Activated CD4-positive, alpha-beta T cell treated with anti-CD3 and anti-CD28 coated beads, Interleukin-2, amount 10 ng/mL, durations not matched to agents 7 days and 5 days (primary cell): ENCODE results near the gene C2CD2L. TPM values are rescaled to one million over a fixed set of nuclear protein-coding genes. Genes with fewer than 3 reads are reported as not detected.
A peak's percentile ranks its signal among the peaks of the same experiment; 100 is the strongest.

ENCODE experiments used
- CTCF ChIA-PET: fragments of 350-600 bp; sonication (Branson Sonifier 250); formaldehyde crosslinking; loops from one replicate; lab custom pipeline; 2021; ENCODE audit warnings: antibody characterized with exemption; lab: Charles Lee
- POLR2A ChIA-PET: fragments of 350-600 bp; sonication (Branson Sonifier 250); formaldehyde crosslinking; loops from one replicate; lab custom pipeline; 2021; ENCODE audit warnings: antibody characterized with exemption; lab: Charles Lee
- DNase-seq: peaks from one replicate; pipeline ENCODE4 v3.0.0-alpha.2; 2020
- H3K27ac Mint-ChIP-seq: one replicate; pipeline ENCODE4 v1.8.0; 2021; ENCODE audit warnings: mild to moderate bottlenecking, moderate library complexity, mixed read lengths
- H3K27me3 Mint-ChIP-seq: one replicate; pipeline ENCODE4 v1.8.0; 2021; ENCODE audit warnings: mixed read lengths
- H3K36me3 Mint-ChIP-seq: one replicate; pipeline ENCODE4 v1.8.0; 2021; ENCODE audit warnings: low read depth, mixed read lengths
- H3K4me1 Mint-ChIP-seq: one replicate; pipeline ENCODE4 v1.8.0; 2021; ENCODE audit warnings: mixed read lengths
- H3K4me3 Mint-ChIP-seq: one replicate; pipeline ENCODE4 v1.8.0; 2021; ENCODE audit warnings: mild to moderate bottlenecking, moderate library complexity, mixed read lengths
- H3K9me3 Mint-ChIP-seq: one replicate; pipeline ENCODE4 v1.8.0; 2021; ENCODE audit warnings: mixed read lengths
- total RNA-seq, 2 experiments: library from RNA; stranded (reverse); gene quantifications; one replicate each; pipeline ENCODE4 v1.2.3, GENCODE V29; 2021

Gene C2CD2L
- total RNA-seq, 2 experiments from 2014 or later, result 28.4 to 30.0 TPM

DNA sequence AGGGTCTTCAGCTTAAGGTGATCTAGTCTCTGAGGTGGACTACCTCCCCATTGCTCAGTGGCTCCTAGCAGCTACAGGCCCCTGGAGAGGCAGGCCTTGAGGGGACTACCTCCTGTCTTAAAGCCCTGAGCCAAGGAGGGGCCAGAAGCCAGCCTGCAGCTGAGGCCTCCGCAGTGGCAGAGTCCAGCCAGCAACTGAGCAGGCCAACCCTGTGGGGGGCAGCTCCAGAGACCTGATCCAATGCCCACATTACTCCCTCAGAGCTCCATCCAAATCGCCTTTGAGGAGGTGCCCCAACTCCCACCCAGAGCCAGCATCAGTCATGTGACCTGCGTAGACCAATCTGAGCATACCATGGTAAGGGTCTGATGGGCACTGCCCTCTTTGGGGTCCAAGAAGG, 2.7 kb downstream of the C2CD2L start:
- H3K4me3 Mint-ChIP-seq, result peak overlapping the region; percentile 92
- H3K27me3 Mint-ChIP-seq, result no peaks in the 10 kb centered on the region
- H3K36me3 Mint-ChIP-seq, result peaks cover 55% of the 10 kb centered on the region
- DNase-seq, result no peak
- ChIA-PET POLR2A (no interaction called here), CTCF (interaction anchor here (0.5 to 2.6 kb wide), 7 partner anchors 8 to 999 kb away, joined by 3 to 8 read pairs (median 4); partner anchors contain the start of genes HINFP and NLRX1)
- peak overlapping the region; percentile 1 for H3K27ac Mint-ChIP-seq
- H3K9me3 Mint-ChIP-seq, result no peaks in the 10 kb centered on the region
- H3K4me1 Mint-ChIP-seq, result peaks cover 58% of the 10 kb centered on the region

GRCh38 chr11:119110439-119110838, 3.3 kb downstream of the C2CD2L start:
- Mint-ChIP-seq H3K27ac (peak overlapping the region; percentile 1), H3K4me1 (peaks cover 59% of the 10 kb centered on the region), H3K36me3 (peaks cover 59% of the 10 kb centered on the region), H3K9me3 (no peaks in the 10 kb centered on the region), H3K27me3 (no peaks in the 10 kb centered on the region), H3K4me3 (no peak overlapping the region)
- no peak for DNase-seq
- CTCF ChIA-PET, result interaction anchor here (0.5 to 2.6 kb wide), 2 partner anchors 8 to 272 kb away, joined by 3 to 8 read pairs; no protein-coding TSS in a partner anchor
- POLR2A ChIA-PET, result no interaction called here

- Mint-ChIP-seq H3K27ac (peak overlapping the region; percentile 46), H3K36me3 (peaks cover 67% of the 10 kb centered on the region)
- CTCF ChIA-PET, result interaction anchor here (0.7 to 2.1 kb wide), 5 partner anchors 10 to 211 kb away, joined by 3 to 5 read pairs (median 4); partner anchors contain the start of genes DPAGT1 and HYOU1
These were observed 4.3 kb downstream of the C2CD2L start for GRCh38 chr11:119111361-119111925.

DNA sequence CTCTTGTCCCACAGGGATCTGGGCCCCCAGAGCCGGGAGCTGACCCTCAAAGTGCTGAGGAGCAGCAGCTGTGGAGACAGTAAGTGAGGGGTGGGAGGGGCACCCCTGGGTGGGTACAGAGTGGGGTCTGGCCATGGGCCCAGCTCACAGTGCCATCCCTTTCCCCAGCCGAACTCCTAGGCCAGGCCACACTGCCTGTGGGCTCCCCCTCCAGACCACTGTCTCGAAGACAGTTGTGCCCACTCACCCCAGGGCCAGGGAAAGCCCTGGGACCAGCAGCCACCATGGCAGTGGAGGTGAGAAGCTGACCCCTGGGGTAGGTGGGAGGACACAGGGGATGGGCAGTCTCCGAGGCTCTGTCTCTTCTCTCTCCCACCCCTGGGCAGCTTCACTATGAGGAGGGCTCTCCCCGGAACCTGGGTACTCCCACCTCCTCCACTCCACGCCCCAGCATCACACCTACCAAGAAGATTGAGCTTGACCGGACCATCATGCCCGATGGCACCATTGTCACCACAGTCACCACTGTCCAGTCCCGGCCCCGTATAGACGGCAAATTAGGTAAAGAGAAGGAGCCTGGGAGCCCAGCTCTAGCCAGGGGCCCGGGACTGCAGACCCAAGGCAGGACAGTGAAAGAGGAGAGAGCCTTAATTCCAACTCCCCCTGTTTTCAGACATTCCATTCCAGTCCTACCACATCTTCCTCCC, 5.3 kb downstream of the C2CD2L start:
- Mint-ChIP-seq H3K27ac (no peak overlapping the region), H3K4me1 (peaks cover 57% of the 10 kb centered on the region), H3K27me3 (no peaks in the 10 kb centered on the region), H3K36me3 (peaks cover 76% of the 10 kb centered on the region), H3K9me3 (no peaks in the 10 kb centered on the region), H3K4me3 (no peak overlapping the region)
- no peak for DNase-seq
- ChIA-PET CTCF (interaction anchor here (0.8 to 2.1 kb wide), 6 partner anchors 9 to 210 kb away, joined by 3 to 5 read pairs (median 4); partner anchors contain the start of genes DPAGT1, HINFP and HYOU1), POLR2A (no interaction called here)

More at GRCh38 chr11:119111361-119111925, 4.3 kb downstream of the C2CD2L start:
- Mint-ChIP-seq H3K4me3 (no peak overlapping the region), H3K9me3 (no peaks in the 10 kb centered on the region), H3K27me3 (no peaks in the 10 kb centered on the region), H3K4me1 (peaks cover 57% of the 10 kb centered on the region)
- no peak for DNase-seq
- POLR2A ChIA-PET, result no interaction called here

DNA sequence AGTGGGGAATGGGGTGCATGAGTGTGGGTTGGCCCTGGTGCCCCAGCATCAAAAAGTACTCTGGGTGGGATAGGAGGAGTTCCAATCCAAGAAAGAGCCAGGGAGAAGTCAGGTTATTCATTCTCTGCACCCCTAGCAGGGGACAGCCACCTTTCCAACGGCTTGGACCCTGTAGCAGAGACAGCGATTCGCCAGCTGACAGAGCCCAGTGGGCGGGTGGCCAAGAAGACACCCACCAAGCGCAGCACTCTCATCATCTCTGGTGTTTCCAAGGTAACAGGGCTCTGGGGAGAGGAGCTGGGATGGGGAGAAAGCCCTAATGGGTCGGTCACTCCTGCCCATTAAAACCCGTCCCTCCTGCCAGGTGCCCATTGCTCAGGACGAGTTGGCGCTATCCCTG, 6.6 kb downstream of the C2CD2L start:
- POLR2A ChIA-PET, result no interaction called here
- Mint-ChIP-seq H3K9me3 (no peaks in the 10 kb centered on the region), H3K27ac (no peak overlapping the region), H3K36me3 (peaks cover 79% of the 10 kb centered on the region), H3K4me1 (peaks cover 51% of the 10 kb centered on the region), H3K27me3 (no peaks in the 10 kb centered on the region), H3K4me3 (no peak overlapping the region)
- no peak for DNase-seq
- CTCF ChIA-PET, result no interaction called here

DNA sequence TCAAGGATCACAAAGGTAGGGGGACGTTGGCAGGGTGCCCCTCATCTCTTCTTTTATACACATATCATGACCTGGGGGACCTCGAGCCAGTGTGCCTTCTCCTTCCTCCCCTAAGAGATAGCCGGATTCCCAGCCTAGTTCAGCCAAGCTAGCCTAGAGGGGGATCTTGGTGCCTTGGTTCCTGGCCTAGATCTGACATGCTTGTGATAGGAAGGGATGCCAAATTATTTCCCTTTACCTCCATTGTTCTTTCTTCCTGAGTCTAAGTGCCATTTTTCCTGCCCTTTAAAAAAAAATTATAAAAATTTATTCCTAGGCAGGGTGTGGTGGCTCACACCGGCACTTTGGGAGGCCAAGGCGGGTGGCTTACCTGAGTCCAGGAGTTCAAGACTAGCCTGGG, 7.2 kb downstream of the C2CD2L start:
- Mint-ChIP-seq H3K27ac (peak overlapping the region; percentile 46), H3K36me3 (peaks cover 76% of the 10 kb centered on the region), H3K27me3 (no peaks in the 10 kb centered on the region), H3K4me3 (no peak overlapping the region), H3K9me3 (no peaks in the 10 kb centered on the region), H3K4me1 (peaks cover 45% of the 10 kb centered on the region)
- CTCF ChIA-PET, result interaction anchor here (1.3 kb wide), 1 partner anchor 242 kb away, joined by 4 read pairs; no protein-coding TSS in a partner anchor
- POLR2A ChIA-PET, result no interaction called here
- DNase-seq, result no peak

- Mint-ChIP-seq H3K27me3 (no peaks in the 10 kb centered on the region), H3K36me3 (peaks cover 68% of the 10 kb centered on the region), H3K4me1 (peaks cover 39% of the 10 kb centered on the region), H3K9me3 (no peaks in the 10 kb centered on the region), H3K4me3 (peak overlapping the region; percentile 65), H3K27ac (peak overlapping the region; percentile 96)
- CTCF ChIA-PET, result interaction anchor here (0.6 to 2.1 kb wide), 7 partner anchors 9 to 241 kb away, joined by 3 to 8 read pairs (median 3); partner anchors contain the start of gene C2CD2L
- POLR2A ChIA-PET, result no interaction called here
- DNase-seq, result peak; percentile 51
These were observed 8.5 kb downstream of the C2CD2L start for GRCh38 chr11:119115484-119116234.

DNA sequence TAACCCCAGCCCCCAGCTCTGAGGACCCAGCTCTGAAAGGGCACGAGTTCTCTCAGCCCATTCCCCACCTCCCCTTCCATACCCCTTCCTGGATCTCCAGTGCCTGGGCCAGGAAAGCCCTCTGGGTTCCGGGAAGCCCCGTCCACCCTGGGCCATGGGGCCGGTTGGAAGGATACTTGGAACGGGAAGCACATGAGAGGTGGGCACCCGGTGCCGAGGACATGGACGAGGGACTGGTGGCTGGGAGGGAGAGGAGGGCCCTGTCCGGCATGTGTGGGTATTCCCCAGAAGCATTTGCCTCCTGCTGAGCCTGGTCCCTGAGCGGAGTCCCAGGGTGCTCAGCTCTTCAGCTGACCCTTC, 9.1 kb downstream of the C2CD2L start:
- H3K27ac Mint-ChIP-seq, result peak overlapping the region; percentile 96
- H3K4me3 Mint-ChIP-seq, result peak overlapping the region; percentile 65
- no peaks in the 10 kb centered on the region for H3K27me3 Mint-ChIP-seq
- peaks cover 62% of the 10 kb centered on the region for H3K36me3 Mint-ChIP-seq
- no peak for DNase-seq
- H3K9me3 Mint-ChIP-seq, result no peaks in the 10 kb centered on the region
- peaks cover 43% of the 10 kb centered on the region for H3K4me1 Mint-ChIP-seq
- ChIA-PET POLR2A (no interaction called here), CTCF (interaction anchor here (0.6 to 2.1 kb wide), 6 partner anchors 10 to 207 kb away, joined by 3 to 8 read pairs (median 3); partner anchors contain the start of gene C2CD2L)

DNA sequence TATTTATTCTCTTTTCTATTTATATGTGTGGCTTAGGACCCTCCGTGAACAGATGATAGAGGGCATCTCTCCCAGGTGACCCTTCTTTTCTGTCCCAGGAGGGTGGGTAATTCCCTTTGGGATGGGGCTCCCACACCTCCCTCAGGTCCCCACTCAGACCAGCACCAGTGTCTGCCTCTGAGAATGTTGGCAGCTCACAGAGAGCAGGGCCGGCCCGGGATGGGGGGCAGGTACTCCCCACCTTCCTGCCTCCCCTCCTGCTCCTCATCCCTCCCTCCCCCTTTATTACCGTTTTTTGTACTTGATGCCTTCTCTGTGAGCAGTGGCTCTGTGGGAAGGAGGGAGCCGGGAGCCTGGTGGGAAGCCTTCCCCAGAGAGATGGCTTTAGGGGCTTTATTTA, 9.5 kb downstream of the C2CD2L start:
- H3K27me3 Mint-ChIP-seq, result no peaks in the 10 kb centered on the region
- DNase-seq, result no peak
- peaks cover 58% of the 10 kb centered on the region for H3K36me3 Mint-ChIP-seq
- ChIA-PET POLR2A (no interaction called here), CTCF (interaction anchor here (0.5 to 2.1 kb wide), 4 partner anchors 10 to 52 kb away, joined by 3 to 8 read pairs (median 4); partner anchors contain the start of gene C2CD2L)
- H3K9me3 Mint-ChIP-seq, result no peaks in the 10 kb centered on the region
- no peak overlapping the region for H3K4me3 Mint-ChIP-seq
- H3K27ac Mint-ChIP-seq, result peak overlapping the region; percentile 96
- H3K4me1 Mint-ChIP-seq, result peaks cover 43% of the 10 kb centered on the region

- H3K4me3 Mint-ChIP-seq, result no peak overlapping the region
- ChIA-PET CTCF (interaction anchor here (0.5 to 1.7 kb wide), 3 partner anchors 8 to 52 kb away, joined by 3 to 8 read pairs (median 4); no protein-coding TSS in a partner anchor), POLR2A (no interaction called here)
- peak overlapping the region; percentile 61 for H3K27ac Mint-ChIP-seq
- no peak for DNase-seq
- peaks cover 43% of the 10 kb centered on the region for H3K4me1 Mint-ChIP-seq
- no peaks in the 10 kb centered on the region for H3K27me3 Mint-ChIP-seq
- H3K36me3 Mint-ChIP-seq, result peaks cover 56% of the 10 kb centered on the region
- no peaks in the 10 kb centered on the region for H3K9me3 Mint-ChIP-seq
These were observed 10.0 kb downstream of the C2CD2L start for GRCh38 chr11:119117004-119117706.

DNA sequence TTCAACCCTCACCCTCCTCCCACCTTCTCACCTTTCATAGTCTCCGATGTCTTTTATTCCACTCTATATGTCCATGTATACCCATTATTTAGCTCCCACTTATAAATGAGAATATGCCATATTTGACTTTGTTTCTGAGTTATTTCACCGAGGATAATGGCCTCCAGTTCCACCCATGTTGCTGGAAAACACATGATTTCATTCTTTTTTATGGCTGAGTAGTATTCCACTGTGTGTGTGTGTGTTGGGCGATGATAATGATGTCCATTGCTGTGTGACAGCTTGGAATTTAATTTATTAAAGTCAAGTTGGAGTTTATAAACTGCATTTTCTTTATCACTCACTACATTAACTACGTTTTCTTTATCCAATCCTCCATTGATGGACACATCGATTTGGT, 11.1 kb downstream of the C2CD2L start:
- Mint-ChIP-seq H3K27me3 (no peaks in the 10 kb centered on the region), H3K4me1 (peaks cover 53% of the 10 kb centered on the region), H3K27ac (peak overlapping the region; percentile 39), H3K4me3 (no peak overlapping the region), H3K36me3 (peaks cover 49% of the 10 kb centered on the region), H3K9me3 (no peaks in the 10 kb centered on the region)
- CTCF ChIA-PET, result interaction anchor here (0.8 to 1.7 kb wide), 3 partner anchors 9 to 51 kb away, joined by 3 to 8 read pairs (median 3); partner anchors contain the start of genes DPAGT1 and VPS11
- POLR2A ChIA-PET, result interaction anchor here (1.2 kb wide), 1 partner anchor 23 kb away, joined by 3 read pairs; a partner anchor contains a TSS
- DNase-seq, result no peak
